GM10847 (cell line): Measurements from ENCODE around the gene GUCY1A2.

Experiments used
- POLR2A ChIP-seq: IDR thresholded peaks from 2 replicates; pipeline ENCODE4 v1.6.1; 2011; ENCODE audit not compliant: insufficient read length; ENCODE audit errors: extremely low read depth

Gene GUCY1A2

GRCh38 chr11:107009190-107009589, 9.1 kb downstream of the GUCY1A2 start:
- TF ChIP-seq POLR2A, result no peak

GRCh38 chr11:107006076-107006833, 12.0 kb downstream of the GUCY1A2 start:
- TF ChIP-seq POLR2A, result no peak

GRCh38 chr11:106999196-106999595, 19.1 kb downstream of the GUCY1A2 start:
- TF ChIP-seq POLR2A, result no peak

- no peak for TF ChIP-seq POLR2A
Observed at GRCh38 chr11:106998916-106999188, 19.4 kb downstream of the GUCY1A2 start.

- TF ChIP-seq POLR2A, result no peak
Observed at GRCh38 chr11:106998116-106998915, 20.0 kb downstream of the GUCY1A2 start.

GRCh38 chr11:106997227-106997626, 21.0 kb downstream of the GUCY1A2 start:
- TF ChIP-seq POLR2A, result no peak

- TF ChIP-seq POLR2A, result no peak
Observed at GRCh38 chr11:106996691-106997090, 21.6 kb downstream of the GUCY1A2 start.

GRCh38 chr11:106990331-106990730, 27.9 kb downstream of the GUCY1A2 start:
- TF ChIP-seq POLR2A, result no peak

- no peak for TF ChIP-seq POLR2A
Observed at GRCh38 chr11:106989078-106989455, 29.2 kb downstream of the GUCY1A2 start.

GRCh38 chr11:106988151-106989077, 29.9 kb downstream of the GUCY1A2 start:
- no peak for TF ChIP-seq POLR2A

- no peak for TF ChIP-seq POLR2A
Observed at GRCh38 chr11:106986673-106987072, 31.6 kb downstream of the GUCY1A2 start.

GRCh38 chr11:106986261-106986660, 32.0 kb downstream of the GUCY1A2 start:
- TF ChIP-seq POLR2A, result no peak

- TF ChIP-seq POLR2A, result no peak
Observed at GRCh38 chr11:106983991-106984390, 34.3 kb downstream of the GUCY1A2 start.

GRCh38 chr11:106983261-106983660, 35.0 kb downstream of the GUCY1A2 start:
- TF ChIP-seq POLR2A, result no peak

GRCh38 chr11:106974831-106975230, 43.4 kb downstream of the GUCY1A2 start:
- TF ChIP-seq POLR2A, result no peak

GRCh38 chr11:106971864-106972263, 46.4 kb downstream of the GUCY1A2 start:
- no peak for TF ChIP-seq POLR2A
